Measurements from ENCODE around the gene RTEL1.
"Not testable (repeated sequence)": the region's sequence is repeated elsewhere in the genome, so short reads cannot be mapped to it uniquely, and the experiment has no call there.

The RTEL1 gene

DNA sequence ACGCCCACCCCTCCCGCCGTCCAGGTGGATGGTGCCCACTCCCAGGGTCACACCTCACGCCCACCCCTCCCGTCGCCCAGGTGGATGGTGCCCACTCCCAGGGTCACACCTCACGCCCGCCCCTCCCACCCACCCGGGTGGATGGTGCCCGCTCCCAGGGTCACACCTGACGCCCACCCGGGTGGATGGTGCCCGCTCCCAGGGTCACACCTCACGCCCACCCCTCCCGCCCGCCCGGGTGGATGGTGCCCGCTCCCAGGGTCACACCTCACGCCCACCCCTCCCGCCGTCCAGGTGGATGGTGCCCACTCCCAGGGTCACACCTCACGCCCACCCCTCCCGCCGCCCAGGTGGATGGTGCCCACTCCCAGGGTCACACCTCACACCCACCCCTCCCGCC lies 7.6 kb upstream of the RTEL1 start:
- not testable (repeated sequence) for DNase-seq (ENCODE audit: low read depth)

DNA sequence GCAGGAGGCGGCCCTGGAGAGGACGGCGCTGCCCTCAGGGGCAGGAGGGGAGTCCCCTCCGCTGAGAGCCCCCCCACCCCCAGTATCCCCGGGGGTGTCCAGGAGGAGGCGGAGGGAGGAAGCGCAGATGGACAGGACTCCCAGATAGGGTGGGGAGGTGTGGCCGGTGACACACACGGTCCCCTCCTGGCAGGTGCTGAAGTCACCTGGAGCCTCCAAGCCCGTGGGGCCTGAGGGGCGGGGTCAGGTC lies 6.2 kb upstream of the RTEL1 start:
- DNase-seq (ENCODE audit: low read depth): no peak

DNA sequence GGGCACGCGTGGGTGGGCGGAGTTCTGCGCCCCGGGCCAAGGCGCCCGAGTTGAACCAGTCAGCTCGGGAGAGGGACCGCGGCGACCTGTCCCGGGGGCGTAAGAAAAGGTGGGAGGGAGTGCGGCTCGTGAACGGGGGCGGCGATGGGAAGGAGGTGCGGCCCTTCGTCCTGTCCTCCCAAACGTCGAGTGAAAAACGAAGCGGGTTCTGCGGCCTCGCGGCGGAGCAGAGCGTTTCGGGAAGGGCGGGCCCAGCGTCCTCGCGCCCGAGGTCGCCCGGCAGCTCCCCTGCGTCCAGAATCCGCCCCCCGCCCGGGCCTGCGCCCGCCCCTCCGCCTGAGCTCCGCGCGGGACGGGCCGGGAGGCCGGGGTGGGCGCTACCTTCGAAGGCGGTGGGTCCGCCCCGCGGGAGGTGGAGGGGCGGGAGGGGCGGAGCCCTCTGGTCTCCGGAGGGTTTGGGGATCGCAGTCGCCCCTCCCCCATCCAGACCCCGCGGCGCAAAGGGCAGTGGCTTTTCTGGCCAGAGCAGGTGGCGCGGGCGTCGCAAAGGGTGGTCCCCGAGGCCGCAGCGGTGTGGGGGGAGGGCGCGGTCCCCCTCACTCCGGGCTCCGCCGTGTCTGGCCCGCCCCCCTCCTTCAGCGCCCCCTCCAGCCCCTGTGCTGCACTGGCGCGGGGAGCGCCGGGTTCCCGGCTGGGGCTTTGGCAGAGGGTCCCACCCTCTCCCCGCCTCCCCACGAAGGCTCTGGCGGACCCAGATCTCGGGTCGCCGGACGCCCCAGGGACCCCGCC lies 5.7 kb upstream of the RTEL1 start:
- DNase-seq (ENCODE audit: low read depth): no peak

DNA sequence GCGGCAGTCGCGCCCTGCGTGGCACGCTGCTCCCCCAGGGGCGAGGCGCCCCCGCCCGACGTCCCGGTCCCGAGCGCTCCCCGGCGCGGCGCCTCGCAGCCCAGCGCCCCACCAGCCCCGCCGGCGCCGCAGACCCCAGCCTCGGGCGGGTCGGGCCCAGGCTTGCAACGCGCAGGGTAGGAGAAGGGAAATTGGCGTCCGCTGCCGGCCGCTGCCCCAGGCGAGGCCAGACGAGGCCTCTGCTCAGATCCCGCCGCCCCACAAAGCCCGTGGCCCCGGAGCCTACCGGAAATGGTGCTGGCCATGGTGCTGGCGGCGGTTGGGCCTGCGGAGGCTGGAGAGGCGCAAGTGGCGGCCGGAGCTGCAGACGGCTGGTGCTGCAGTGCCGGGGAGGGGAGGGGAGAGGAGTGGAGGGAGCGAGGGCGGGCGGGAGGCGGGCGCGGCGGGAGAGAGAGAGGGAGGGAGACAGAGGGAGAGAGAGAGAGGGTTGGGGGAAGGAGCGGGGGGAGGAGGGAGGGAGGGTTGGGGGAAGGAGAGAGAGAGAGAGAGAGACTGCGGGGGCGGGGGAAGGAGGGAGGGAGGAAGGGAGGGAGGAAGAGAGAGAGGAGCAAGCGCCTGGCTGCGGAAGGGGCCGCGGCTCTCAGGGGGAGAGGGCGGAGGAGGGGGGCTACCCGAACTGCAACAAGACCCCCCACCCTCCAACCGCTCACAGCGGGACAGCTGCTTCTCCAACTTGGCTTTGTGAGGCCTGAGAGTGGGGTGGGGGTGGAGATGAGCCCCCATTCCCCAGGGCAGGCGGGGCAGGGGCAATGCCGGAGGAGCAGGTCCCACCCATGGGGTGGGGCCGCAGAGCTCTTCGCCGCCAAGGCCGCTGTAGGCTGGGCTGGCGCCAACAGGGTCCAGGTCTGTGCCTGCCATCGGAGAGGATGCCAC lies 4.8 kb upstream of the RTEL1 start, which contains the start of gene STMN3:
Gene STMN3 (minus strand): TSS at position 384 of the 933 bp plus-strand sequence. CDS start 79 bp downstream, at position 305.
- peak; percentile 88 for DNase-seq (ENCODE audit: low read depth)

- DNase-seq (ENCODE audit: low read depth): no peak
Measured at GRCh38 chr20:63653974-63654668, 4.0 kb upstream of the RTEL1 start.

DNA sequence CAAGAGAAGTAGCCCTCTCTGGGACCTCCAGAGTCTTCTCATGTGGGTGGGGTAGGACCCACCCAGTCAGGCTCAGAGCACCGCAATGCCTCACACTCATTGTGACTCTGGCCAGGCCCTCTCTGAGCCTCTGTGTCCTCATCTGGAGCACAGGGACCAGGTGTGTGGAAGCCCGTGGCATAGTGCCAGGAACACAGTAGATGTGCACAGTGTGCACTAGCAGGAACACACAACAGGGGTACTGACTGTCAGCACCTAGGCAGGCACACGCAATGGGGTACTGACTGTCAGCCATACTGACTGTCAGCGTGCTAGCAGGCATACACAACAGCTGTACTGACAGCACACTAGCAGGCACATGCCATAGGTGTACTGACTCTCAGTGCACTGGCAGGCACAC lies 2.9 kb upstream of the RTEL1 start:
- no peak for DNase-seq (ENCODE audit: low read depth)

DNA sequence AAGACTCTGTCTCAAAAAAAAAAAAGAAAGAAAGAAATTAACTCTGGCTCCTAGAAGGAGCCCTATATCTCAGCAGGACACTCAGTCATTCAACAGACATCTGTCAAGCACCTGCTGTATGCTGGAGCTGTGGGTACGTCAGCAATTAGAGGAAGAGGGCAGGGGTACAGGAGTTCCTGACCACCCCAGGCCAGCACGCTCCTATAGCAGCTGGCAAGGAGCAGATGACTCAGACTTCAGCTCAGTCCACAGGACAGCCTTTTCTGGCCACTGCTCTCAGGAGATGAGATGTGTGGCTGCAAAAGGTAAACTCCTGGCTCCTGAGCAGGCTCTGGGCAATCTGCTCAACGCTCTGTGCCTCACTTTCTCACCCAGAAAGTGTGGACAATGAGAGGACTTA lies 1.7 kb upstream of the RTEL1 start:
- DNase-seq (ENCODE audit: low read depth): no peak

DNA sequence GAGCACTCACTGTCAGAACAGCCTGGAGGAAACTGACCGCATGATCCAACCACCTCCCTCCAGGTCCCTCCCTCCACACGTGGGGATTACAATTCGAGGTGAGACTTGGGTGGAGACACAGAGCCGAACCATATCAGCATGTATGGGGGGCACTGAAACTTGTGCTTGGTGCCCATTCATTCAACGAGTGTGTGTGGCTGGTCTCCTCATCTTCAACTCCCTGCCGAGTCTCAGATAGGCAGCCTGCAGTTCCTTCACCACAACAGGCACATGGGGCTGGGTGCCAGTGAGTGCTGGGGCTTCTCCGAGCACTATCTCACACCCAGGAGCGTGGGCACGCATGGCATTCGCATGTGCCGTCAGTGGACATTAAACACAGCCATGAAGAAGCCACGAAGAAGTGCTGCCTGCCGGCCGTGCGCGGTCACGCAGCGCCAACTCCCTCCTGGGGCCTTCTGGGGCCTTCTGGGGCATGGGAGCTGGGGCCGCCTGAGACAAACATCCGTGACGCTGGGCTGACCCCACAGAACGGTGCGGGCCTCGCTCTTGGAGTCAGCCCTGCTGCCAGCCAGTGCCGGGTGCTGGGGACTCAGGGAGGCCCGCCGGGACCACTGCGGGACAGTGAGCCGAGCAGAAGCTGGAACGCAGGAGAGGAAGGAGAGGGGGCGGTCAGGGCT lies 714 bp upstream of the RTEL1 start:
- DNase-seq (ENCODE audit: low read depth): no peak

DNA sequence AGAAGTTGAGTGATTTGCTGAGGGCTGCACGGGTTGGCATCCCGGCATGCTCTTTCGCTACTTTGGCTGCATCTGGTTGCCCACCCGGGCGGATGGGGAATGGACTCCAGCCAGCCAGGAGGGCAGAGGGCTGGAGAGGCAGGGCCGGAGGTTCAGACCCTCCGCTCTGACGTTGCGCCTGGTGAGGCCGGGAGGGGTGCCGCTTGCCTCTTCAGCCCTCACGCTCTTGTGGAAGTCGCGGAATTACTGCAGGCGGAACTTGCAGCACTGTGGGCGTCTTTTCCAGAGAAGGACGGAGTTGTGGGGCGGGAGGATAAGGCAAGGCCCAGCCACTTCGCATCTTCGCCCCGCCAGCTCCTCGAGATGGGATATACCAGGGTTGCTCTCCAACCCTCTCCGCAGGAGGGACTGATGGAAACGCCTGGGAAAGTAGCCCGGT lies 656 bp downstream of the RTEL1 start:
- DNase-seq (ENCODE audit: low read depth): peak; percentile 44

DNA sequence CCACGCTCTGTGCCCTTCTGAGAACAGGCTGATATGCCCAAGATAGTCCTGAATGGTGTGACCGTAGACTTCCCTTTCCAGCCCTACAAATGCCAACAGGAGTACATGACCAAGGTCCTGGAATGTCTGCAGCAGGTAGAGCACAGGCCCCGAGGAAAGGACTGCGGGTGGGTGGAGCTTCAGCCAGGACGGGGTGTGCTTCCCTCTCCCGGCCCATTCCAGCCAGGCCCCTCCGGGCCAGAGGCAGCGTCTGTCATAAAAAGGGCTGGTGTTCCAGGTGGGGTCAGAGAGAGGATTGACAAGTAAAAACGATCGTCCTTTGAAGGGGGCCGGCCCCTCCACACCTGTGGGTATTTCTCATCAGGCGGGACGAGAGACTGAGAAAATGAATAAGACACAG lies 1.3 kb downstream of the RTEL1 start:
- no peak for DNase-seq (ENCODE audit: low read depth)

GRCh38 chr20:63660174-63660573 lies 2.1 kb downstream of the RTEL1 start:
- not testable (repeated sequence) for DNase-seq (ENCODE audit: low read depth)

GRCh38 chr20:63660622-63661021 lies 2.5 kb downstream of the RTEL1 start:
- no peak for DNase-seq (ENCODE audit: low read depth)

- DNase-seq (ENCODE audit: low read depth): no peak
Measured at GRCh38 chr20:63661108-63661507, 3.0 kb downstream of the RTEL1 start.

GRCh38 chr20:63661959-63662812 lies 4.1 kb downstream of the RTEL1 start:
- DNase-seq (ENCODE audit: low read depth): no peak

DNA sequence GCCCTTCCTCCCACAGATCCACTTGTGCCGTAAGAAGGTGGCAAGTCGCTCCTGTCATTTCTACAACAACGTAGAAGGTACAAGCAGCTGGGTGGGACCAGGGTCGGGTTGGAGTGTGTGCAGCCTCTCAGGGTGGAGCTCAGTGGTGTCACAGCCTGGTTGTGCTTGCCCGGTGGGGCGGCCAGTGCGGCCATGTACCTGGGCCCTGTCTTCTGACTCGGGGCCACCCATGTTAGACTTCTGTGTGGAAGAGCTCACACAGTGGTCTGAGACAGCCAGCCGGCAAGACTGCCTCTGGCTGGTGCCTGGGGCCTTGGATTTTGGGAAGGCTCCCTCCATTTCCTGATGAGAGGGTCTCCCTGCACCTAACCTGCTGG lies 4.7 kb downstream of the RTEL1 start:
- no peak for DNase-seq (ENCODE audit: low read depth)

GRCh38 chr20:63663332-63664066 lies 5.4 kb downstream of the RTEL1 start:
- DNase-seq (ENCODE audit: low read depth): no peak

- DNase-seq (ENCODE audit: low read depth): no peak
Measured at GRCh38 chr20:63664143-63664851, 6.2 kb downstream of the RTEL1 start.

DNA sequence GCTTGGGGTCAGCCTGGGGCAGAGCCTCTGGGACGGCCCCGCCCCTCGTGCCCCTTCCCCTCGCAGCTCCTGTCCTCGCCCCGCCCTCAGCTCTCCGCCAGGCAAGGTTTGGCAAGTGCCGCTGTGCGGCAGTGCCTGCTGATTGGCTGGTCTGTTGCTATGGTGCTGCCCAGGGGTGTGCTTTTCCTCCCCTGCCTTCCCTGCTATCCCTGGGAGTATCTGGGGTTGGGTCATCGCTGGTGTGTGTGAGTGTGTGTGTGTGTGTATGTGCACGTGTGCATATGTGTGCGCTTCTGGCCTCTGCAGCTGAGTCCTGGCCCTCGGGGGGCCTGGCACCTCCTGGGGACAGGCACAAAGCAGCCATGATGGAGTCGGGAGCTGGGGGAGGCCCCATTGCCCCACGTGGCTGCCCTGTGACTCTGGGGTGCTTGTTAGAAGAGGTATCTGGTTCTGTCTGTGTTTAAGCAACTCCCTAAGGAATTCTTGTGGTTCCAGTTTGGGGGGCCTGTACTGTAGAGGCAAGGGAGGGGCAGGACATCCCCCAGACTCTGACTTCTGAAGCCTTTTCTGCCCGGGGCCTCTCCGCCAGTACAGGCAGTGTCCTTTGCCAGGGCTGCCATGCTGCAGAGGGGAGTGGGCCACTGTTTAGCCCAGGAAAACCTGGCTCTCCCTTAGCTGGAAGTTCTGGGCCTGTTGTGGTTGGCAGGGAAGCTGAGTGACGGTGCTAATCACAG lies 6.9 kb downstream of the RTEL1 start:
- no peak for DNase-seq (ENCODE audit: low read depth)

- no peak for DNase-seq (ENCODE audit: low read depth)
Measured at GRCh38 chr20:63665708-63666107, 7.6 kb downstream of the RTEL1 start.
